HG03097 (cell line): Measurements from ENCODE around the gene CIDEB.

Experiments
- ATAC-seq: cut with Tn5 transposase; IDR thresholded peaks from one replicate; pipeline ENCODE4 v1.9.1; 2021; ENCODE audit not compliant: unreplicated experiment, low FRiP score

CIDEB gene

GRCh38 chr14:24293525-24293924 is 14.3 kb downstream of the CIDEB start:
- ATAC-seq, result no peak

GRCh38 chr14:24292118-24292807 is 15.5 kb downstream of the CIDEB start:
- no peak for ATAC-seq

GRCh38 chr14:24291446-24292117 is 16.2 kb downstream of the CIDEB start:
- ATAC-seq, result no peak

- no peak for ATAC-seq
These were observed 17.0 kb downstream of the CIDEB start for GRCh38 chr14:24290746-24291145.

DNA sequence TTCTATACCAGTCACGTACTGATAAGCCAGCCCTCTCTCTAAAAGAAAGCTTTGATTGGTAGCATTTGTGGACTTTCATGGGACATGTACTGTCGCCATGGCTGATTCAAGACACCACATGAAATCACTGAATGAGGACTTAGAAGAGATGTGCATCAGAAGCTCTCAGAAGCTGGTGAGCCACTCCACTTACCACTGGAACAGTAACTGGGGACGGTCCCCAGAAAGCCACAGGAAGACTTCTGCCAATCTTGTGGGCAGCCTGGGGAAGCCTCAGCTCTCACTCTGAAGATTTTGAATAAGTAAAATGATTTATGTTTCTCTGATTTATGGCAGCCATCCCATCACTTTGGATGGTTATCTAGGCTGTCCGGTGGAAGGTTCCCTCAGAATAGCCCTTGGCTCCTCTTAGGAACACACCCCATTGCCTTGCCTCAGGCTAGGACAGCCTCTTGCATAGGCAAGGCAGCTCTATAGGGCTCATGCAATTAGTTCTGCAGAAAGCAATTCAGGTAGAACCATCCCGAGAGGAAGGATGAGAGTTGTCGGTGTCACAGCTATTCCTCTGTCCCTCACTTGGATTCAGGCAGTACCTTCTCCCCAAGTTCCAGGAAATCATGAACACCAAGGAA is 18.0 kb downstream of the CIDEB start:
- no peak for ATAC-seq

DNA sequence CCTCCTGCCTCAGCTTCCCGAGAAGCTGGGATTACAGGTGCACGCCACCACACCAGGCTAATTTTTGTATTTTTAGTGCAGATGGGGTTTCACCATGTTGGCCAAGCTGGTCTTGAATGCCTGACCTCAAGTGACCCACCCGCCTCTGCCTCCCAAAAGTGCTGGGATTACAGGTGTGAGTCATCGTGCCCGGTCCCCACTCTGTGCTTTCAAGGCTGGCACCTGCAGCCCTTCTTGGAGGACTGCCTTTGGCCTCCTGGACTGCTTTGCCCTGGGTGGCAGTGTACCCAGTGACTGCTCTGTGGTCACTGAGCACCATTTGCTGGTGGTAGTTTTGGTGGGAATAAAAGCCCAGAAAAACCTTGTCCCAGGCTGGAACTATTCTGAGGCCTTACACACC is 20.8 kb downstream of the CIDEB start:
- no peak for ATAC-seq

GRCh38 chr14:24285351-24285750 is 22.4 kb downstream of the CIDEB start:
- no peak for ATAC-seq

DNA sequence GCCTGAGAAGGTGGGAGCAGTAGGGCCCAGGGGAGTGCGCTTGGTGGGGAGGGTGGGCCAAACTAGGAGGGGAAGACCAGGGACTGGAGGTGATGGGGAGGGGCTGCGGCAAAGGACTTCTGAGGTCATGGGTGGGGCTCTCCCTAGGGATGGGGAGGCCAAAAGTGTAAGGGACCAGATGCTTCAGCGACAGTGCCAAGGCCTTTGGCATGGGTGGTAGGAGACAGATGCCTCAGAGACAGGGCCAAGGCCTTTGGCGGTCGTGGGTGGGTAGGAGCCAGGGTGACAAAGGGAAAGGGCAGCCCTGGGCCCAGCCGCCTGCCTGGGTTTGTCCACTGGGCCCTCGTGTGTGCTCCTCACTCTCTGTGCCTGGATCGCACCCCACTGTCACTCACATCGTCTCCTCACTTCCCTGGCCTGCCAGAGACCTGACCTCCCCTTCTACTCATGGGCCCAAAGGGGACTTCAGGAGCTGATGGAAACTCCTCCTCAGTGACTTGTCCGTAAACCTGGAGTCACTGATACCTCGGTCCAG is 23.2 kb downstream of the CIDEB start:
- no peak for ATAC-seq

- no peak for ATAC-seq
These were observed 23.8 kb downstream of the CIDEB start for GRCh38 chr14:24283796-24284460.

GRCh38 chr14:24282736-24283135 is 25.0 kb downstream of the CIDEB start:
- no peak for ATAC-seq

GRCh38 chr14:24281636-24282035 is 26.1 kb downstream of the CIDEB start:
- ATAC-seq, result no peak

DNA sequence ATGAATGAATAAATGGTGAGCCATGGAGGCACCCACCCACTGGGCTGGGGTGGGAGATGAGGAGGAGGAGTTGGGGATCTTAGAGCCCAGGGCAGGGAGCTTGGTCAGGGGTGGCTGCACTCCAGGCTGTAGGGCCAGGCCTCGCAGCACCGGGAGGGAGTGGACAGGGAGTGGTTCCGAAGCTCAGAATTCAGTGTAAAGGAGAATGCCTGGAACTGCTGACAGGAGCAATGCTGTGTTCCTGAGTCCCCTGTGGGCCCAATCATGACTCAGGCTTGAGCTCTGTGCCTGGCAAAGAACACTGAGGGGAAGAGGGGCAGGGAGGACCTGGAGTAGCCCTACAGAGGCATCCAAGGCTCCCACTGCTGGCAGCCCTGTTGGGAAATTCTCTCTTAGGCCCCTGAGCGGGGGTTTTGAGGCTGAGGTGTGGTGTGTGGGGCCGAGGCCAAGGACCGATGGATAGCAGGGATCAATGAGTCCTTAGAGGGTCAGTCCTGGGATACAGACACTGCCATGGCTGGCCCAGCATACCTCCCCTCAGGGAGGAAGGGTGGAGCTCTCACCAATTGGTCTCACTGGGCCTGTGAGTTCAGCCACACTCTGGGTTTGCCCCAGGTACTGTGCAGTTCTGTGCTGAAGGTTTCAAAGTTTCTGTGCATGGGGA is 26.8 kb downstream of the CIDEB start:
- no peak for ATAC-seq

GRCh38 chr14:24279301-24280186 is 28.2 kb downstream of the CIDEB start:
- no peak for ATAC-seq

- no peak for ATAC-seq
These were observed 29.4 kb downstream of the CIDEB start for GRCh38 chr14:24278424-24278823.

DNA sequence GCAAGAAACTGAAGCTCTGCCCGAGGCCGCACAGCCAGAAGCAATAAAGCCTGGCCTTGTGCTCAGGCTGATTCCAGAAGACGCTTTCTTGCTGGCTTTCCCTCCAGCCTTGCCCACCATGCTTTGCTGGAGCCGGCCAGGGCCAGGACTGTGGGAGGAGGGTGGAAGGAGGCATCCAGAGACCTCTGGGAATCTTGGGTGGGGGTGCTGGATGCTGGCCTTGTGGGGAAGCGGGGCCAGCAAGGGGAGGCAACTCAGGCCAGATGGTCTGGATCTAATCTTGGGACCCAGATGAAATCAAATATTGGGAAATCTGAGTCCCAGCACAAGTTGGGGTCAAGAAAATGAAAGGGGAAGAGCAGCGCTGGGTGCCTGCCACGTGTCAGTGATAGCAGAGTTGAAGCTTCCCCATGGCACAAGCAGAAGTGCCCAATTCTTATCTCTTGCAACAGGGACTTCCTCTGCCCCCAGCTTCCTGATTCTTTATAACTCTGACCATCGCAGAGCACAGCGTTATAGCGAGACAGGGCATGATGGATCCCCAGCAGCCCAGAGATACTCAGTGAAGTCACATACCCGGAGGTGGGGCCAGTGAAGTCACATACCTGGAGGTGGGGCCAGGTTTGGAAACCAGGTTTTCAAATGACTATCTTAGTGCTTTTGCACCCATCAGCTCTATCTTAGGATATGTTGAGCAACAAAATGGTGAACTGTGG is 30.0 kb downstream of the CIDEB start:
- ATAC-seq, result no peak

DNA sequence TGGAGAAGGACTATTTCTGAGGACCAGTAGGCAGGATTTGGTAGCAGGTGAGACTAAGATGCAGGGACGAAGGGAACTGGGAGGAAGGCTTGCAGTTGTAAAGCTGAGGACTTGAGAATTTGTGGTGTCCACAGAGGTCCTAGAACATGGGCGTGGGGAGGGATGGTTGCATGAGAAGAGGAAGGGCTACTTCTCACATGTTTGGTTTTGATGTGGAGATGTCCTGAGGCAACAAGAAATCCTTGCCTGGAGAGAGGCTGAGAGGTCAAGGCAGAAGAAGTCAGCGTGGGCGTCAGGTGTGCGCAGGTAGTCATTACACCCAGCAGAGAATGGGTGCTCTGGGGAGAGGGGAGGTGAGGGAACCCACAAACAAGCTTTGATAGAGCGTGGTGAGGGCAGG is 30.7 kb downstream of the CIDEB start:
- ATAC-seq, result no peak

GRCh38 chr14:24274101-24274543 is 33.7 kb downstream of the CIDEB start:
- peak; percentile 40 for ATAC-seq

GRCh38 chr14:24273422-24273998 is 34.3 kb downstream of the CIDEB start:
- ATAC-seq, result no peak

GRCh38 chr14:24272467-24272866 is 35.3 kb downstream of the CIDEB start:
- no peak for ATAC-seq
